Thyroid gland (tissue), 4 donors: ENCODE data around the gene TDRD5.

Experiments used
- CTCF ChIP-seq, 6 experiments: fragments of 200-600 bp in 3 of 6; fragments of 450-650 bp in 3 of 6; sonication (generic) in 3 of 6; IDR thresholded peaks; one replicate each; pipeline ENCODE4 v1.5.1; 2016 to 2019; ENCODE audit warnings: antibody characterized with exemption in 6 of 6, mild to moderate bottlenecking in 2 of 6, inconsistent platforms in 1 of 6, moderate library complexity in 1 of 6
- POLR2A ChIP-seq, 2 donors: fragments of 450-650 bp; IDR thresholded peaks; one replicate each; pipeline ENCODE4 v1.6.1; 2017; ENCODE audit warnings: antibody characterized with exemption in 2 of 2, mild to moderate bottlenecking in 2 of 2, moderate library complexity in 1 of 2

- TF ChIP-seq CTCF (IDR thresholded peaks at IDR 0.05) (no peak), POLR2A (IDR thresholded peaks at IDR 0.05) (no peak)
Measured at GRCh38 chr1:179731643-179732042, 140.0 kb downstream of the TDRD5 start.
